GM04504 (cell line): ENCODE data around the gene FAM237B.
A peak's percentile ranks its signal among the peaks of the same experiment; 100 is the strongest.
"Not testable (repeated sequence)": the region's sequence is repeated elsewhere in the genome, so short reads cannot be mapped to it uniquely, and the experiment has no call there.

Source experiments
- DNase-seq: peaks from one replicate; pipeline ENCODE4 v3.0.0-alpha.2; 2012; ENCODE audit warnings: low read depth

FAM237B gene

DNA sequence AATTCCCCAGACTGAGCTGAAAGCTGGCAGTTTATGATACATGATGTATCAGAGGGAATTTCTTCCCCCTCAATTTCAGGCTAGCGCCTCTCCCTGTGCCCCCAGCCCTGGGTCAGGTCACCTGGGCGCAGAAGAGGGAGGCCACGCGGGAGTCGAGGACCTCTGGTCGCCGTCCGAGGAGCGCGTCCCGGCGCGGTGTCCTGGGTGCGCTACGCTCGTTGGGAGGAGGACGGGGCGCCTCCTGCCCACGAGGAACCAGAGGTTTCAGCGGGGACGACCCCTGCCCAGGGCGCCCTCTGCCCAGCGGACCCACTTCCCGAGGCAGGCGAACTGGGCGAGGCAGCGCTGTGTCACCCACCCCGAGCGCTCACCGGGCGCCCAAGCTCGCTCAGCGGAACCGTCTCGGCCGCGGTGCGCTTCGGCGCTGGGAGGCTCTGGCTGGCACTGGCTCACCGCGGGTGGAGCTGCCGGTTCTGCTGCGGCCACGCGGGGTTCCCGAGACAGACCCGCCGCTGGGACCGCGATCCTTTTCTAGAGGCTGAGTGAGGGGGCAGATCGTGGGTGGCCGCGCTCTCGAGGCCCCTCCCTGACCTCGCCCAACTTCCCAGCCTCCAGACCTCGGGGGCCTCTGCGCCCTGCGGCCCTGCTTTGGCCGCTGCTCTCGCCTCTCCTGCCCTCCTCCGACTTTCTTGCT is at the start of gene FAM237B:
TSS of gene FAM237B (minus strand) at position 504 of the 694 bp plus-strand sequence. CDS start 1,556 bp downstream, outside the sequence.
- no peak for DNase-seq

DNA sequence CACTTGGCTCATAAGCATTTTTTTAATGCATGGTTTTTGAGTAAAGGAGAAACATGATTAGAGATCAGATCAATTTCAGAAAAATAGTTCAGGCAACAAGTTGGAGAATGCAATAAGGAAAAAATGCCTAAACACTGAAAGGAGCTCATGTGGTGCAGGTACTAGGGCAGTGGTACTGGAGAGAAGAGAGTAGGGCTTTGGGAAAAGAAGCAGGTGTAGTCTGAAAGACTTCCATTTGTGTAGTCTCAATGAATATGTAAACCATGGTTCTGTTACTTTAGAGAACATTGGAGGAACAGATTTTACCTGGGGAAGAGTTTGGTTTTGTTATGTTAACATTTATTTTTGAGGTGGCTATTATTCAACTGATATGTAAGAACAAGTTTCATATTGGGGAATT is 30.9 kb upstream of the FAM237B start:
- DNase-seq, result no peak

DNA sequence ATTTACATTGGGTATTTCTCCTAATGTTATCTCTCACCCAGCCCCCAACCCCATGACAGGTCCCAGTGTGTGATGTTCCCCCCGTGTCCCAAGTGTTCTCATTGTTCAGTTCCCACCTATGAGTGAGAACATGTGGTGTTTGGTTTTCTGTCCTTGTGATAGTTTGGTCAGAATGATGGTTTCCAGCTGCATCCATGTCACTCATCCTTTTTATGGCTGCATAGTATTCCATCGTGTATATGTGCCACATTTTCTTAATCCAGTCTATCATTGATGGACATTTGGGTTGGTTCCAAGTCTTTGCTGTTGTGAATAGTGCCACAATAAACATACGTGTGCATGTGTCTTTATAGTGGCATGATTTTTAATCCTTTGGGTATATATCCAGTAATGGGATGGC is 28.9 kb upstream of the FAM237B start:
- DNase-seq, result not testable (repeated sequence)

DNA sequence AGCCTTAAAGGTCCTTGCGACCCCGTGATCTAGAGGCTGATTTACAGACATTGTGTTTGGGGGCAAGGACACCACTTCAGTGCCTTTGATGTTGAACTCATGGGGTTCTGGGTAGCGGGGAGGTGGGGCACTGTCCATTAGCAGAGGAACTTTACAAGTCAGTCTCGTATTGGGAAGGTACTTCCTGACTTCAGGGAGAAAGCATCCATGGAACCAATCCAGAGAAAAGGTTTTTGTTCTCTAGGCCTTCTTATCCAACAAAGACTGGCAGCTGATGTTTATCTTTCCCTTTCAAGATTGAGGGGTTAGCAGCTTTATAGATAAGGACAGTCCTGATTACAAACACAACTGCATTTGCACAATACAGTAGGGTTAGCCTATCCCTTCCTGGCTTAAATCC is 28.2 kb upstream of the FAM237B start:
- no peak for DNase-seq

DNA sequence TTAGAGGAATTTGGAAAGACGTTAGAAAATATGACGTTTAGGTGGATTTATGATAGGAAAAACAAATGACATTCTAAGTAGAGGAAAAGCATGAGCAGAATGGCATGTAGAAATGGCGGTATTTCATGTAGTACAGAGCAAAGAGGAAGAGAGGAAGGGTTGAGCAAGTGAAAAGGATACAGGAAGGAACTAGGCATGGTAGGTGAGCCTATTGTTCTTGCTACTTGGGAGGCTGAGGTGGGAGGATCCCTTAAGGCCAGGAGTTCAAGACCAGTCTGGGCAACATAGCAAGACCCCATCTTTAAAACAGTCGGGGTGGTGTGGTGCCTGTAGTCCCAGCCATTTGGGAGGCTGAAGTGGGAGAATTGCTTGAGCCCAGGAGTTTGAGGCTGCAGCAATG is 26.7 kb upstream of the FAM237B start:
- no peak for DNase-seq

DNA sequence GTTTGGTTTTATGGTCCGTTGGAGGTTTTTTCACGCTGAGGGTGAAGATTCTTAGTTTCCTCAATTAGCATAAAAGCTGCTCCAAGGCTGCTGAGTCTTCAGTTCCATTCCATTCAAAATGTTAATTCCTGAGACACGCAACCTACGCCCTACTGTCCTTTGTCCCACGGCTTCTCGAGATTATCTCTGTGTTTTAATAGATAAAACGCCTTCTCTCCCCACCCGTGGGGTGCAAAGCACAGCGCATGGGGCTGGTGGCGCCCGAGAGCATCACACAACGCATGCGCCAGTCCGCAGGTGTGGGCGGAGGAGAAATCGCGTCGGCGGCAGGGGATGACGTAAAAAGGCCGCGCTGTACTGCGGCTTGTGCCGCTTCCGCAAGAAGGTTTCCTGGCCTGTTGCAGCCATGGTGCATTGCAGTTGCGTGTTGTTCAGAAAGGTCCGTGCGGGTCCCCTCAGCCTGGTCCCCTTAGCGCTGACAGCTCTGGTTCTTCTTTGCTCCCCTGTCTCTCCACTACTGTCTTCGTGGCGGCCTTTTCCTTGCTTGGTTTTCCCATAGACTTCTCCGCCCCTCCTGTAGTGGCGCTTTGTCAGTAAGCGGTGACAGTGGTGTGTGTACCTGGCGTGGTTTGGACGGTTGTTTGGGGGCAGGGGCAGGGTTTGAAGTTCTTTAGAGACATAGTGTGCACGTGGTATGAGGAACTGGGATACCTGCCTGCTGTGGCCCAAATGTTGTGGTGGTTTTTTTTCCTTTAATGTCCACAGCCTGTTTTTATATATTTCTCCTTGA is 25.4 kb upstream of the FAM237B start, which contains the start of gene GTPBP10:
TSS of gene GTPBP10 (plus strand) at position 381 of the 790 bp plus-strand sequence. CDS start at position 407, 26 bp downstream.
- peak; percentile 88 for DNase-seq

DNA sequence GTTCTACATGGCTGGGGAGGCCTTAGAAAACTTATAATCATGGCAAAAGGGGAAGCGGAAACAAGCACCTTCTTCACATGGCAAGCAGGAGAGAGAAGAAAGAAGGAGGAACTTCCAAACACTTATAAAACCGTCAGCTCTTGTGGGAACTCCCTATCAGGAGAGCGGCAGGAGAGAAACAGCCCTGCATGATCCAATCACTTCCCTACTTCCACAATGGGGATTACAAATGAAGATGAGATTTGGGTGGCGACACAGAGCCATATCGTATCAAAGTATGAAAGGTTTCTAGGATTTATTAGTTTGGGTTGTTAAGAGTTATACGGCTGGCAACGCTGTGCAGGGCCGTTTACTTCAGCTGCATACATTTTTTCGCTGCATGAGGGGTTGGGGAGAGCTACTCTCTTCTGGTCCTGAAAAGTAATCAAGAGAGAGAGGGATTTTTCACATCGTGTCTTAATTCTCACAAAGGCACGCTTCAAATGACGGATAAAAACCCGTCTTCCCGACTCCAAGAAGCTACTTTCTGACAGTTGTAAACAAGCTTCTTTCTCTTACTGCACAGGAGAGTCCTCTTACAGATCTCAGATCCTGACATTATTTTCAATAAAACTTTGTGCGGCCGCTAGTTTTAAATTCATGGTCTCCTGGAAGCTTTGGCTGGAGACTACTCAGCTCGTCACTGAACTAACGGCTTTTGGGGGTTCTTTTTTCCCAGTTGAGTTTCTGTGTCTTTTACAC is 24.7 kb upstream of the FAM237B start:
- no peak for DNase-seq

DNA sequence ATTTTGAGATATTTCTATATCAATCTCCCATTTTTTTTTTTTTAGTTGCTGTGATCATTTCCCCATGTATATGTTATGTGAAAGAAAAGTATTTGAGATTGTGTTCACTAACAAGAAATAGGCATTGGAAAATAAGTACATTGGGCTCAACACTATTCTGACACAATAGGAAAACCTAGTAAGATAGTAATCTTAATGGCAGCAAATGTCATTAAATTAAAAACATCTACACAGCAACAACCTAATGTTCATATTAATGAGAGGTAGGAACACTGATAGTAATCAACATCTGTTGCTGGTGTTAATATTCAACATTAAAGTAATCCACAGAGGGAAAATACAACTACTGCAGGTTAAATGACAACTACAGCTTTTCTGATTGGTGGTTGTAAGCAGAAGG is 23.9 kb upstream of the FAM237B start:
- DNase-seq, result no peak

DNA sequence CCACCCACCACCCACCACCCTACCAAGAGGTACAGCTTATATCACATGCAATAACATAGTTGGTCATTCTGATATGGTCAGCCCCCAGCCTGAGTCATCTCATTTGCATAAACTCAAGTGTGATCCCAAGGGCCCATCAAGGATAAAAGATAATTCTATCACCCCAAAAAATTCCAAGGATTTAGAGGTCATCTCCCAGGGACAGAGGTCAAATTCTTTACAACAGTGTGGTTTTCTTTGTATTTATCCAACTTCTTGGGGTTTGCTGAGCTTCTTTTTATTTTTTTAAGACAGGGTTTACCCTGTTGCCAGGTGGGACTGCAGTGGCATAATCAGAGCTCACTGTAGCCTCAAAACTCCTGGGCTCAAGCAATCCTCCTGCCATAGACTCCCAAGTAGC is 16.0 kb upstream of the FAM237B start:
- DNase-seq, result no peak

DNA sequence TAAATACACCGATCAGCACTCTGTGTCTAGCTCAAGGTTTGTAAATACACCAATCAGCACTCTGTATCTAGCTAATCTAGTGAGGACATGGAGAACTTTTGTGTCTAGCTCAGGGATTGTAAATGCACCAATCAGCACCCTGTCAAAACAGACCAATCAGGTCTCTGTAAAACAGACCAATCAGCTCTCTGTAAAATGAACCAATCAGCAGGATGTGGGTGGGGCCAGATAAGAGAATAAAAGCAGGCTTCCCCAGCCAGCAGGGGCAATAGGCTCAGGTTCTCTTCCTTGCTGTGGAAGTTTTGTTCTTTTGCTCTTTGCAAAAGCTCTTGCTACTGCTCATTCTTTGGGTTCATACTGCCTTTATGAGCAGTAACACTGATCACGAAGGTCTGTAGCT is 13.8 kb upstream of the FAM237B start:
- not testable (repeated sequence) for DNase-seq

DNA sequence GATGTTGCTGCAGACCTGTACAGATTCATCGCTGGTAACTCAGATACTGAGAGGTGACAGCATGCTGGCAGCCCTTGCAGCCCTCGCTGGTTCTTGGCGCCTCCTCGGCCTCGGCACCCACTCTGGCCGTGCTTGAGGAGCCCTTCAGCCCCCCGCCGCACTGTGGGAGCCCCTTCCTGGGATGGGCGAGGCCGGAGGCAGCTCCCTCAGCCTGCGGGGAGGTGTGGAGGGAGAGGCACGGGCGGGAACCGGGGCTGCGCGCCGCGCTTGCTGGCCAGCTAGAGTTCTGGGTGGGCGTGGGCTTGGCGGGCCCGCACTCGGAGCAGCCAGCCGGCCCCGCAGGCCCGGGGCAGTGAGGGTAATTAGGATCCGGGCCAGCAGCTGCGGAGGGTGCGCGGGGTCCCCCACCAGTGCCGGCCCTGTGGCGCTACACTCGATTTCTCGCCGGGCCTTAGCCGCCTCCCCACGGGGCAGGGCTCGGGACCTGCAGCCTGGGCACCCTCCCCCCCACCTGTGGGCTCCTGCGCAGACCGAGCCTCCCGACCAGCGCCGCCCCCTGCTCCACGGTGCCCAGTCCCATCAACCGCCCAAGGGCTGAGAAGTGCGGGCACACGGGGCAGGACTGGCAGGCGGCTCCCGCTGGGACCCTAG is 13.2 kb upstream of the FAM237B start:
- no peak for DNase-seq

DNA sequence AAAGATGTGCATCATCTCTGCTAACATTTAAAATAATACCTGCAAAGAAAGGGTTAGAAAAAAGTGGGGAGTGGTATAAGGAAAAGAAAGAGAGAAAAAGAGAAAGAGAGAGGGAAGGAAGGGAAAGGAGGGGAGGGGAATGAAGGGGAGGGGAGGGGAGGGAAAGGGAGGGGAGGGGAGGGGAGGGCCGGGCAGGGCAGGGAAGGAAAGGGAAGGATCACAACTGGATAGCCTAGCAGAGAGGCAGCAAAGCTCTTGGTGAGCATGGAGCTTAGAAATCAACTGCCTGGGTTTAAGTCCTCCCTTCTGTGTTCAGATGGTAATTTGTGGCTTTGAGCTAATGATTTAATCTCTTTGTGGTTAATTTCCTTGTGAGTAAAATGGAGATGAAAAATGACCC is 5.4 kb upstream of the FAM237B start:
- DNase-seq, result no peak

DNA sequence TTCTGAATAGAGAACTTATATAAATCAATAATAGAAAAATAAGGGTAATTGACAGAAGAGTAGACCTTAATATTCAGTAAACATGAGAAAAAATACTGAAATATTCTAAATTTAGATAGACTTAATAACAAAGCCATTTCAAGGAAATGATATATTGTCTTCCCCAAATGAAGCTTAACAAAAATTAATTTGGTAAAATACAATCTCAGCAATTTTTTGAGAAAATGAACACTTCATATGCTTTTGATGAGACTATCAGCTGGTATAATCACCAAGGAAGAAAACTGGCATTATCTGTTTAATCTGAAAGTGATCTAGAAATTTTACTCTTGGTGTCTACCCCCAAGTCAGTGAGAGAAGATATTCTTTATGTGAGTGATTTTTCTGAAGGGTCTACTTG is 1.7 kb upstream of the FAM237B start:
- no peak for DNase-seq

DNA sequence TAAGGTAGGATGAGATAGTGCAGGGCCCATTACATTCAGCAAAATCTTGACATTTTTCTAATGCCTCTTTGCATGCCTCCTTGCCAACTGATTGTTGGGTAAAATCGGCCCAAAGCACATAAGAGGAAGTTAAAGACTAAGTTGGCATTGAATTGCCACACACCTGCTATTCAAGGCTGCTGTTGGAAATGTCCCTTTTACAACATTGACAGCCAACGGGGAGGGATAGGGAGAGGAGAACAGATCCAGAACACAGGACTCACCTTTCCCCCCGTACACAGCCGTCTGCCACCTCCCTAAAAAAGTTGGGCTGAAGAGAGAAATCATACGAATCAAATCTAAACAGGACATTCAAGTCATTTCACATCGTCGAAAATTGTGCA is 695 bp downstream of the FAM237B start:
- DNase-seq, result no peak

DNA sequence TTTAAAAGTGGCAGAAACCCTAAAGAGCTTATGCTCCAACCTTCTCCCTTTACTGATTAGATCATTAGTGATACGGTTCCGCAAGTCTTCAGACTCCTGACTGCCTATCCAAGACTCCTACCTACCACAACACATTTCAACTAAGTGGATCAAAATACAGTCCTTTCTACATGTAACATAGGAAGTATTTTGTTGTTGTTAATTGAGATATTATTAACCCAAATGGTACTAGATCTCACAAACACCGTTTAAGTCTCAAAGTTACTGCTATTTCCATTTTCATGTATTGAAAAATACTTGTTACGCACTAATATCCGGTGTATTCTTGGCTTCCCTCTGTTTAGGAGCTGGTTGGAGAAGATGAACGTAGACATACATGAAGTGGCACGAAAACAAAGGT is 1.1 kb downstream of the FAM237B start:
- DNase-seq, result no peak

DNA sequence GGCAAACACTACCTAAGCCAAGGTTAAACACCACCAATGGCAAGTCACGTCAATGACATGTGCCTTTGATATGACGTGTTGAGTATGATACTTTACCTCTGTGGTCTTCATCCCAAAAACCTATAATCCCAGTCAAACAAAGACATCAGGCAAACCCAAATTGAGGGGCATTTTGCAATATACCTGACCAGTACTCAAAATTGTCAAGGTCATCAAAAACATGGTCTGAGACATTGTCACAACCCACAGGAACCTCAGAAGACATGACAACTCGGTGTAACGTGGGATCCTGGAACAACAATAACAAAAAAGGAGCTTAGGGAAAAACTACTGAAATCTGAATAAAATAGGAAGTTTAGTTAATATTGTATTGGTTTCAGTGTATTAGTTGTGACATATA is 7.2 kb downstream of the FAM237B start:
- no peak for DNase-seq

DNA sequence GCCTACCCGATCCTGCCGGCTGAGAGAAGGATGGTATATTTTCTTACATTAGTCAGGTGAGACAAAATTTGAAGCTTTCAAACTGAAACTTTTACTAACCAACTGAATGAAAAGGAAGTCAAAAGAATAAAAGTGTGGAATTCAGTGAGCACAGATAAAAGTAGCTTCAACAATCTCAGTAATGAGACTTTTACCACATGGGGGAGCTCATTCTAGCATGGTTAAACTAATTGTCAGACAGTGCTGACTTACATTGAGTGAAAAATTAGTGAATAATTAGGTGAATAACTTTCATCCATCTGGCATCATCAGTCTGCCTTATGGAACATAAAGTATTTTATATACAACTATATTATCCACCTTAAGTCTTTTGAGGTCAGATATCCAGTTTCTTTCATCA is 8.4 kb downstream of the FAM237B start:
- no peak for DNase-seq

DNA sequence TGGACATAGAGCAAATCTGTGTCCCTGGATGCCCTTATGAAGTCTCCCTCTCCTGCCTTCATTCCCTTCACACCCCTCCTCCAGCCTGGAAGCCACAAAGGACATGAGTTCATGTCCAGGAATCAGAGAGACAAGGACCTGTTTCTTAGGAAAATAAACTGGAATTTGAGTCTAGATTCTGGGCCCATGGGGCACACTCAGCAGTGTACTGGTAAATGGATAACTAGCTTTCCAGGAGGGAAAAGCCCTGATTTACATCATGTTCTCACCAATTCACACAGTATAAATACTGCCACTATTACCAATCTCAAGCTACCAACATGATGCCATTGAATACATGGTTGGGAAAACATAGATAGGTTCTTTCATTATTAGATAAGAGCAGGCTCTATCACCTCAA is 9.9 kb downstream of the FAM237B start:
- DNase-seq, result no peak

DNA sequence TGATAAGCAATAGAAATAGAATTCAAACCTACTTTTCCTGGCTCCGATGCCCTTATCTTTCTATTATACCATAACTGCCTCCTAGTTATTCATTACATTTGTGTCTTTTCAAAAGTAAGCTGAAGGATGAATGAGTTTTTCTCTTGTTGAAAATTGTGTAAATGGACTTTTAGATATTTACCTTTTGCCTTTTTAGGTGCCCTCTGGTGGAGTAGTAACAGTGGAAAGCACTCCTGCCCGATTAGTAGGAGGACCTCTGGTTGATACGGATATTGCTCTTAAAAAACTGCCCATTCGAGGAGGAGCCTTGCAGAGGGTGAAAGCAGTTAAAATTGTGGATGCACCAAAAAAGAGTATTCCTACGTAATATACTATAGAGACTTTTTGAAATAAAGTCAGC is 11.2 kb downstream of the FAM237B start:
- DNase-seq, result no peak

DNA sequence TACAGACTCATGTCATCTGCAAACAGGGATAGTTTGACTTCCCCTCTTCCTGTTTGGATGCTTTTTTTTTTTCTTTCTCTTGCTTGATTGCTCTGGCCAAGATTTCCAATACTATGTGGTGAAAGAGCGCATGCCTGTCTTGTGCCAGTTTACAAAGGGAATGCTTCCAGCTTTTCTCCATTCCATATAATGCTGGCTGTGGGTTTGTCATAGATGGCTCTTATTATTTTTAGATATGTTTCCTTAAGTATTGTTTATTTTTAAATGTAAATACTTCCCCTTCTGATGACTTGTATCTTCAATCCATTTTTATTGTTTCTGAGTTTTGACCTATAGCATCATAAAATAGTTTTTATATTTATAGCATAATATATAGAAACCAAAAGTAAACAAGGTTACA is 17.9 kb downstream of the FAM237B start:
- DNase-seq, result no peak

DNA sequence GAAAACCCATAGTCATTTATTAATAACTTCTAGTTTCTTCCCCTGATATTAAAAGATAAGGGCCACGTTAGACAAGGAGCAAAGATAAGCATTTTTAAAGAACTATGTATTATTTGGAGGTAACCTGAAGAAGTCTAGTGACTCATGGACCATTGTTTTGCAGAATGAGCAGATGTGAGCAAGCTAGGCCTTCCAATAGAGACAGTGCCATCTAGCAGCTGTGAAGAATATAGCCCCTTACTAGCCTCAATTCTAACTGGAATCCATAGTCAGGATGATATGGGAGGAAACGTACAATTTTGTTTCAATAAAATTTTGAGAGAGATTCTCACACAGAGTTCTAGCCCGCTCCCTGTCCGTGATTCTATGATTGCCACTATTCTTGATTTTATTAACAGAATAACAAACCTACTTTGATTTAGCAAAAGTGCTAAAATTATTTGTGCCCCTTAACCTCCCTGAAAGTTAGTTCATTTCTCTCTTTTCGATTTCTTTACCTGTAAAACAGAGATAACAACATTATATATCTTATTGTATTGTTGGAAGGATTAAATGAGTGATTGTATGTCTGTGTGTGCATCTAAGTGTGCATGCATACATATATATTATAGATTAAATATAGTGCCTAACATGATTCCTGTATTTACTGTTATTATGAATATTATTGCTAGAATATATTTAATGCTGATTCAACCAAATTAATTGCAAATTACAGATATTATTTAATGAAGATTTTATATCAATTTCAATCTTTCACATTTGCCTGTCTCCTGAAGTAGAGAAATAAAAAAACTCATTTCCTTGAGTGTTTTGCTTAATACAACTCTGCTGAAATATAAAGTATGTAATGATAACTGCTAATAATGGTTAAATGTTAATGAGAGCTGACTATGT is 22.7 kb downstream of the FAM237B start:
- DNase-seq, result peak; percentile 23
